Fibroblast of skin of right quadriceps (primary cell): Measurements from ENCODE around the gene EEF1AKMT1.

Source experiments
- DNase-seq: peaks from one replicate; pipeline ENCODE4 v3.0.0-alpha.2; 2013

The EEF1AKMT1 gene

GRCh38 chr13:20689291-20689690, 84.5 kb downstream of the EEF1AKMT1 start:
- DNase-seq = no peak

DNA sequence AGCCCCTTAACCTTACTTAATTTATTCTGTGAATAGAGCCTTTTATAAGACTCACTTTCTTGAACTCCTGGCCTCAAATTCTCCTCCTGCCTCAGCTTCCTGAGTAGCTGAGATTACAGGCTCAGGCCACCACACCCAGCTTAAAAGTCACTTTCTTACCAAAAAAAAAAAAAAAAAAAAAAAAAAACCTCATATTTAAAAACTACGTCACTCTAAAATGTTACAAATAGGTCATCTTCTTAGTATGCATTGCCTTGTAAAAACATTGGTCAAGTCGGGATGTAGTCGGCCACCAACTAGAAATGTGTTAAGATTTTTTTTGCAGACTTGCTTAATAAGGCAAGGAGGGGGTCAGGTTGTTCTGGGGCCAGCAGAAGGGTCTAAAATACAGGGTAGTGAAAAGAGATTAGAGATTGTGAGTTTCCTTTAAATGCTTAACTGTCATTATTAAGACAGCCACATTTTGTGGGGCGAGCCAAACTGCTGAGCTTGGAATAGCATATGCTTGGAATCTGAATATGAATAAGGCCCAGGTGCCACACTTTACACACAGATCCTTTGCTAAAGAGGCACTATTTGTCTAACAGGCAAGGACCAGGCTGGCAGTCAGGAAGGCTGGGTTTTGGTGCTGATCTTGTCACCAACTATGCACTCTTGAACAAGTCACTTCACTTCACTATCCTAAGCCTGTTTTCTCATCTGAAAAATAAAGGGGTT, 86.7 kb downstream of the EEF1AKMT1 start:
- DNase-seq = no peak

DNA sequence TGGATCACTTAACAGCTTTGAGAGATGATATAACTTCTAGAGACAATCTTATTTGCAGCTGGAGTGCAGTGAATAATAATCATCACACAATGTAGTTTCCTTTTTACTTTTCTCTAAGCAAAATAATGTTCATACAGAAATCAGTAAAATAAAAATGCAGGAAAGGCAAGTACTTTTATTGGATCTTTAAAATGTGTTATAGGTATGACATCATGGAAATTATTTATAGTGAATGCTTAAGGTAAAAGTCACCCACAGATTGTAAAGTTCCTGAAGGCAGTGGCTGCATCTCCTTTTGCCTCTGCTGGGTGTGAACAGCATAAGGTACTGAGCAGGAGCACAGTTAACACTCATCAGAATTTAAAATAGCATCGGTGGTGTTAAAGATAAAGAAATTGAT, 87.6 kb downstream of the EEF1AKMT1 start:
- DNase-seq = no peak

DNA sequence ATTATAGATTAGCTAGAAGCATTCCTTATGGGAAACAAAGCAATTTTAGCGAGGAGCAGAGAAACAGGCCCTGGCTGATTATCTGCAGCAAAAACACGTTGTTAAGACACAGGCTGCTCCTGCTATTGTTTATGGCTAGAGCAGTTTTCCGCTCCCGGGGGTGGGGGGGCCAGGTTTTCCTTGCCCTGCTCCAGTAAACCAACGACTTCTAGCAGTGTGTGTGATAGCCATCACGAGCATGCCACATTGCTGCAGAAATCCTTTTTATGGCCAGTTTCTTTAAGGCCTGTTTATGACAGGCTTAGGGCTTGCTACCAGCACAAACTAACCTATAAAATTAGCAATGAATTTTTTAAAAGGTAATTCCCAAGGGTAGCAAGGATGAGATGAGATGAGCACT, 88.7 kb downstream of the EEF1AKMT1 start:
- DNase-seq = no peak

DNA sequence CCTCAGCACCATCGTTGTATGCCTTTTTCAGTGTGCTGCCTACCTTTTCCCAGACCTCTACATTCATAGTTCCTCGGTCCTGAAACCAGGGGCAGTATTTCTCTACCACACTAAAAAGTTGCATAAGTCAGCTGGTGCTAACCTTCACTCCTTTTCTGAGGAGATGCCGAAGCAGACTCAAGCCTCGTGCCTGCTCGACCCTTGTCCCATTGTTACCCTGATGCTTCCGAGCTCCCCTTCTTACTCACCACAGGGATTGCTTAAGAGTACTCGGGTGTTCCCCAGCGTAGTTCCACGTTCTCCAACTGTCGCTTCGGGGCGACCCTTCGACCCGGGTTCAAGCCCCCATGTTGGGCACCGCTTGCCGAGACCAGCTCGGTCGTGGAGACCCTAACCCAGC, 89.2 kb downstream of the EEF1AKMT1 start:
- DNase-seq = no peak

DNA sequence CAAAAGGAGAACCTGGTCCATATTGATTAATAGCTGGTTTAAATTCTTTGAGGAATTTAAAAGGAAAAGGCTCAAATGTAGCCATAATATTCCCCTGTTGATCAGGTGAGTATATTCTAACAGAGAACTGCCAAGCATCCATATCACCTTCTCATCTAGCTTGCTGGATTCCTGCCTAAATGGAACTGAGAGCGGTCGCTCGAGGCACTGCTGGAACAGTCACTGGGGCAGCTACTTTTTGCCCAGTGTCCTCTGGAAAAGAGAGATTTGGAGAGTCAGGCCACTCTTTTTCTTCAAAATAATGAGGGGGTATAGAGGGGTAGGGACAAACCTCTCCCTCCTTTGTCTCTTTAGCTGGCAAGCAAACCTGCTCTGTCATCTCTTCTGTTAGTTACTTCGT, 89.7 kb downstream of the EEF1AKMT1 start:
- DNase-seq = no peak

- DNase-seq = no peak
Observed at GRCh38 chr13:20682061-20682460, 91.7 kb downstream of the EEF1AKMT1 start.

DNA sequence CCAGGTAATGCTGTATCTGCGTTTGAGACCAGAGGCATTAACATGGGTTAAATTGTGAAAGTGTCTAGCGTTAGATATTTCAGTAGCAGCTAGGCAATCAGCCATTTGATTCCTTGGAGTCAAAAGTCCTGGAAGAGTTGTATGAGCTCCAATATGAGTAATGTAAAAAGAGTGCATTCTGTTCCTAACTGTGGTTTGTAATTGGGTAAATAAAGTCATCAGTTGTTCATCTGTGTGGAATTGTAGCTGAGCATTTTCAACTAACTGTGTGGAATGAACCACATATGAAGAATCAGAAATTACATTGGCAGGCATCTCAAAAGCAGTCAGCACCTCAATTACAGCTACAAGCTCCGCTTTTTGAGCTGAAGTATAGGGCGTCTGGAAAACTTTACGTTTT, 92.3 kb downstream of the EEF1AKMT1 start:
- DNase-seq = peak; percentile 87

DNA sequence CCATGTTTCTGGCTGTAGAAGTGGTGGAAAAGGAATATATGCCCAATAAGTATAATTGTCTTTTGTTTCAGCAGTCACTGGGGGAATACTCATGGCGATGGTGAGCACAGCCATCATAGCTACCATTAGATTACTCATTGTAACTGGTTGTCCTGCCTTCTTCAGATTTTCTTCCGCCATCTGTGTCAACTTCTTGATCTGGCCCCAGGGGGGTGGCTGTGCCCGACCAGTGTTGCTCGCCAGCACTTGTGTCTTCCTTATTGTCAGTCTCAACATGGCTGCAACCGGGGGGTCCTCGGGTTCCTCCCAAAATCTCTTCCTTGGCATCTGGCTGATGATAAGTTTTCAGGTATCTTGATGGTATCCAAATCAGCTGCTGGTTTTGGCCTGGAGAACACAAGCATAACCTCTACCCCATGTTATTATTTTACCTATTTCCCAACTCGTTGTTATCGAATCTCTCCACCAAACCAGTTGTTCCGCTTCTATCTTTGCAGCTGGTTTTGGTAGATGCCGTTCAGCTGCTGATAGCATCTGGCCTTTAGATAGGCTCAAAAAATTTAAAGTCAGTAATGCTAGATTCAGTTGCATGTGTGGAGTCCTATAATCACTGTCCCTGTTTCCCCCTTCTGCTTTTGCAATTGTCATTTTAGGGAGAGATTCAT, 93.2 kb downstream of the EEF1AKMT1 start:
- no peak for DNase-seq

DNA sequence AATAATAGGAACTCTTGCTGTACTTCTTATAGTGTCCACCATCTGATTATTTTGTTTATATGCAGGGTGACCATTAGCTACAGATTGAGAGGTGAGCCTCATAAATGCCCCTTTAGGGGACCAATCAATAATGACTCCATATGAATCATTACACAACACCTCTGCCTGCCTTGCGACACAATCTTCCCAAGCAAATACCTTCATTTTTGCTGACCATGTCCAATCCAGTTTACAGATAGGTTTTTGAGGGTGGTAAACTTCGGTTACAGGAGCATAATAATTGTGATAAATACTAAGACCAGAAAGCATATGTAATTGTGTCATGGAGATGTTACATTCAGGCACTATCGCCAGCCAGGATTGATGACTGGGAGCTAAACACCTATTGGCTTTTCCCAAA, 93.9 kb downstream of the EEF1AKMT1 start:
- DNase-seq = no peak
